Measurements from ENCODE around the gene ZNF672. TPM values are rescaled to one million over a fixed set of nuclear protein-coding genes. Genes with fewer than 3 reads are reported as not detected.
"Not testable (repeated sequence)": the region's sequence is repeated elsewhere in the genome, so short reads cannot be mapped to it uniquely, and the experiment has no call there.

ZNF672 gene
- total RNA-seq, 1 donor from 2014 or later, result 30.9 TPM

DNA sequence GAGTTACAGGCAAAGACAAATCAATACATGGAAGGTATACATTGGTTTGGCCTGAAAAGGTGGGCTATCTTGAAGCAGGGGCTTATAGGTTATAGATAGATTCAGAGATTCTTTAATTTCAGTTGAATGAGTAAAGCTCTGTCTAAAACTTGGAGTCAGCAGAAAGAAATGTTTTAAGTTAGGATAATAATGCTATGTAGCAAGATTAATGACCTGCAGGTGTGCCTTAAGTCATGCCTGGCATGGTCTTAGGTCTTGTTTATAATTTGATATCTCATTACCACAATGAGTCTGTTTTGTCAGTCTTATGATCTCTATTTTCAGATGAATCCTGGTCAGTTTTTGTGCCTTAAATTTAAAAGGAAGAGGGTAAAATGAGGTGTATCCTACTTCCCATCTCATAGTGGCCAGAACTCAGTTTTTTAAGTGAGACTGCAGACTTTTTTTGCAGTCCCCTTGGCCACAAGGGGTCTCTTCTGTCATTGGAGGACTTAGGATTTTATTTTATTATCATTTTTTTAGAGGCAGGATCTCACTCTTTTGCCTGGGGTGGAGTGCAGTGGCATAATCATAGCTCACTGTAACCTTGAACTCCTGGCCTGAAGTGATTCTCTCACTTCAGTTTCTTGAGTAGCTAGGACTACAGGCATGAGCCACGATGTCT, 46.7 kb downstream of the ZNF672 start:
- Histone ChIP-seq H3K9me3 (no peaks in the 10 kb centered on the region), H3K27me3 (no peaks in the 10 kb centered on the region), H3K36me3 (no peaks in the 10 kb centered on the region), H3K4me3 (no peak overlapping the region), H3K4me1 (no peaks in the 10 kb centered on the region), H3K27ac (no peak overlapping the region)
- TF ChIP-seq, protein P1, sequence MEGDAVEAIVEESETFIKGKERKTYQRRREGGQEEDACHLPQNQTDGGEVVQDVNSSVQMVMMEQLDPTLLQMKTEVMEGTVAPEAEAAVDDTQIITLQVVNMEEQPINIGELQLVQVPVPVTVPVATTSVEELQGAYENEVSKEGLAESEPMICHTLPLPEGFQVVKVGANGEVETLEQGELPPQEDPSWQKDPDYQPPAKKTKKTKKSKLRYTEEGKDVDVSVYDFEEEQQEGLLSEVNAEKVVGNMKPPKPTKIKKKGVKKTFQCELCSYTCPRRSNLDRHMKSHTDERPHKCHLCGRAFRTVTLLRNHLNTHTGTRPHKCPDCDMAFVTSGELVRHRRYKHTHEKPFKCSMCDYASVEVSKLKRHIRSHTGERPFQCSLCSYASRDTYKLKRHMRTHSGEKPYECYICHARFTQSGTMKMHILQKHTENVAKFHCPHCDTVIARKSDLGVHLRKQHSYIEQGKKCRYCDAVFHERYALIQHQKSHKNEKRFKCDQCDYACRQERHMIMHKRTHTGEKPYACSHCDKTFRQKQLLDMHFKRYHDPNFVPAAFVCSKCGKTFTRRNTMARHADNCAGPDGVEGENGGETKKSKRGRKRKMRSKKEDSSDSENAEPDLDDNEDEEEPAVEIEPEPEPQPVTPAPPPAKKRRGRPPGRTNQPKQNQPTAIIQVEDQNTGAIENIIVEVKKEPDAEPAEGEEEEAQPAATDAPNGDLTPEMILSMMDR (IDR thresholded peaks at IDR 0.05), result no peak
- no peak for DNase-seq (ENCODE audit: low spot score in 2 of 2)
- intact Hi-C loops (cut with DNase I), result no loop called here

DNA sequence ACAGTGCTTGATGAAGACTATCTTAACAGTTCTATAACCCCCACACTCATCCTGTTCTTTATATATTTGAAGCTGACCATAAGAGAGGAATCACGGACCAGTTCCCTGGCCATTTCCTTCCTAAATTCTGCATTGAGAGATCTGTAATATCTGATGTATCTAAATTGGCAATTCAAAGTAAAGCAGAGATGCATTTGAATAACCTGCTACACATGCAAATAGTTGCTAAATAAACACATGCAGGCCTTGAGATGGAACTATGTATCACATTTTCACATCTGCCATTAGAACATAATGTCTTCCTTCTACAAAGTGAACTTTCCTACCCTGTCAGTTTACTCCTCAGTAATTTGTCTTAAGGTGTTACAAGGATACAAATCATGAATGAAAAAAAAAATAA, 47.6 kb downstream of the ZNF672 start:
- no peaks in the 10 kb centered on the region for H3K27me3 ChIP-seq
- no peaks in the 10 kb centered on the region for H3K4me1 ChIP-seq
- no peak overlapping the region for H3K4me3 ChIP-seq
- TF ChIP-seq, protein P1 (IDR thresholded peaks at IDR 0.05), result no peak
- H3K36me3 ChIP-seq, result no peaks in the 10 kb centered on the region
- H3K27ac ChIP-seq, result no peak overlapping the region
- no peaks in the 10 kb centered on the region for H3K9me3 ChIP-seq
- DNase-seq (ENCODE audit: low spot score in 2 of 2), result no peak
- intact Hi-C loops (cut with DNase I), result no loop called here

DNA sequence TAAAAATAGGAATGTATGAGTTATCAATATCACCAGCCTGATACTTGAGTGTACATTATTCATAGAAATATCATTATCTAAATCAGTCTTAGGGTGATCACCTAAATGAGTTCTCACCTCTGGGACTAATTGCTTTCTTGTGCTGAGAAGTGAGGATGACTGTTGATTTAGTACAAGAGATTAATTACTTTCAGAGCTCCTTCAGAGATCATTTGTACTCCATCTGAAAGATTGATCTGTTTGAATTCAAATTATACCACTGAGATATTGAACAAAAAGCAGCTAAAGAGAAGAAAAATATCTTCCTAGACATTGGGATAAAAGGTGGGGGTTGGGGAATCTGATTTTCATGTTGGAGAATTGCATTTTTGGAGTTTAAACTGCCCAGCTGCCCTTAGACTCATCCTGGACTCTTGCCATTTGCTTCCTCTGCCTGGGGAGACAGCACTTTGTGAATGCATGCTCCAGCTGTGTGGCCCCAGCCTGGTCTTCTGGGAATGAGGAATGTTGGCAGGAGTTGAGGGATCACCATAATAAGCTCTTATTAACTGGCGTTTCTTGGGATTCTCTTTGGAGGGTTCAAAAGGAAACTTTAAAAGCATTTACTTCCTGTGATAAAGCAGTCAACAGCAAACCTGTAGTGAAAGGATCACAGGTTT, 48.3 kb downstream of the ZNF672 start:
- Histone ChIP-seq H3K36me3 (no peaks in the 10 kb centered on the region), H3K27ac (no peak overlapping the region), H3K4me1 (no peaks in the 10 kb centered on the region), H3K4me3 (no peak overlapping the region), H3K9me3 (no peaks in the 10 kb centered on the region), H3K27me3 (no peaks in the 10 kb centered on the region)
- DNase-seq (ENCODE audit: low spot score in 2 of 2), result no peak
- intact Hi-C loops (cut with DNase I), result no loop called here
- TF ChIP-seq, protein P1 (IDR thresholded peaks at IDR 0.05), result no peak

DNA sequence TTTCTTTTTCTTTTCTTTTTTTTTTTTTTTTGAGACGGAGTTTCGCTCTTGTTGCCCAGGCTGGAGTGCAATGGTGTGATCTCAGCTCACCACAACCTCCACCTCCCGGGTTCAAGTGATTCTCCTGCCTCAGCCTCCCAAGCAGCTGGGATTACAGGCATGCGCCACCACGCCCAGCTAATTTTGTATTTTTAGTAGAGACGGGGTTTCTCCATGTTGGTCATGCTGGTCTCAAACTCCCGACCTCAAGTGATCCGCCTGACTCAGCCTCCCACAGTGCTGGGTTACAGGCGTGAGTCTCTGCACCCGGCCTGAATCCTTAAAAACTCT, 51.9 kb downstream of the ZNF672 start:
- H3K27me3 ChIP-seq; intact Hi-C loops (cut with DNase I); H3K27ac ChIP-seq; H3K36me3 ChIP-seq; H3K9me3 ChIP-seq; H3K4me1 ChIP-seq; DNase-seq (ENCODE audit: low spot score in 2 of 2); H3K4me3 ChIP-seq: not testable (repeated sequence)

DNA sequence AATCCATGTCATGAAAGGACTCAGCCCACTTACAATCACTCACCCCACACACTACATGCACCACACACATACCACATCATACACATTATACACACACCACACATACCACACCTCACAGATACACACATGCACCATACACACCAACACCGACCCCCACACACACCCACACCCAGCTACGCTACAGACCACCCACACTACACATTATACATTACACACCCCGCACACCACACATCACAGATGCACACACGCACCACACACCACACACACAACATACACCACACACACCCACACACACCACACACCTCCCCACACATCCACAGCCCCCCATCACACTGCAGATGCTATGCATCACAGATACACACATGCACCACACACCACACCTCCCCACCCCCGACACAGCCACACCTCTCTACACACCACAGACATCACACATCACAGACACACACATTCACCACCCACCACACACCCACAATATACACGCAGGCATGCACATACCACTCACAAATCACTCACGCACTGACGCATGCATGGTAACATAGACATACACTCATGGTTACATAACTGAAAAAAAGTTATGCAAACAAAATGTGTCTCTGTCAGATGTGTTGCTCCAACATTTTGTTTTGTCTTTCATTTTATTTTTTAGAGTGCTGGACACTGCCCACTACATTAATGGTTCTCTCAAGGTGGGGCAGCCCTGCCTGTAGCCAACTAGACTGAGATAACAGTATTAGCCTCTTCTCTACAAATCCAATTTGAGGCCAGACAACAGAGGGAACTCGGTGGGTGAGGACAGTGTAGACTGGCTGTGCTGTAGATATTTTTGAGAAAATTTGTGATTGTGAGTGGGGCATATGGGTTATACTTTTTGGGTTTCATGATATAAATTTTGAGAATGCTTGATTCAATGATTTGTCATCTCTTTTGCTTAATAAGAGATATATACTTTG, 52.8 kb downstream of the ZNF672 start:
- Histone ChIP-seq H3K4me3 (no peak overlapping the region), H3K27me3 (no peaks in the 10 kb centered on the region), H3K36me3 (no peaks in the 10 kb centered on the region), H3K9me3 (no peaks in the 10 kb centered on the region), H3K4me1 (no peaks in the 10 kb centered on the region), H3K27ac (no peak overlapping the region)
- no peak for DNase-seq (ENCODE audit: low spot score in 2 of 2)
- intact Hi-C loops (cut with DNase I), result no loop called here
- TF ChIP-seq, protein P1 (IDR thresholded peaks at IDR 0.05), result no peak

DNA sequence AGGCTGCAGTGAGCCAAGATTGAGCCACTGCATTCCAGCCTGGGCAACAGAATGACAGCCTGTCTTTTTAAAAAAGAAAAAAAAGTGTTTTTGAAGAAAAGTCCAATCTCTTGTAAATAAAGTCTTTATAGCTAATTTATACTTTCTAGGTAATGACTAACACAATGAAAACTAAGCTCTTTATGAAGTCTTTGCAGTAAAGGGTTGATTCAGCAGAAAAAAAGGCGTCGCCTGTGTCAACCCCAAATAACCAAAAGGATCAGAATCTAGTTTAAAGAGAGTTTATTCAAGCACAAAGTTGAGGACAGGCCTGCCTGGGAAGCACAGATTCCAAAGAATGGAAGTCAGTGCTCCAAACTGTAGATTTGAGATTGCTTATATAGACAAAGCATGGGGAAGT, 53.7 kb downstream of the ZNF672 start:
- DNase-seq (ENCODE audit: low spot score in 2 of 2), result no peak
- no peaks in the 10 kb centered on the region for H3K36me3 ChIP-seq
- H3K4me1 ChIP-seq, result no peaks in the 10 kb centered on the region
- no peaks in the 10 kb centered on the region for H3K9me3 ChIP-seq
- TF ChIP-seq, protein P1 (IDR thresholded peaks at IDR 0.05), result no peak
- H3K27ac ChIP-seq, result no peak overlapping the region
- H3K27me3 ChIP-seq, result no peaks in the 10 kb centered on the region
- H3K4me3 ChIP-seq, result no peak overlapping the region
- intact Hi-C loops (cut with DNase I), result no loop called here
